ENCODE data around the gene TOB1. TPM values are rescaled to one million over a fixed set of nuclear protein-coding genes. Genes with fewer than 3 reads are reported as not detected.

Gene TOB1
- total and polyA plus RNA-seq, 2 donors (not counting 1 experiment from before 2014, with no cell fraction given): 23.3 to 28.9 TPM

GRCh38 chr17:50832267-50832863 is 33.8 kb downstream of the TOB1 start:
- H4K20me1 ChIP-seq (ENCODE audit: control insufficient read depth, insufficient read depth, low read length, poor library complexity, severe bottlenecking): no peaks in the 10 kb centered on the region
- intact Hi-C loops (cut with micrococcal nuclease): no loop called here
- H3K27me3 ChIP-seq (replicated peaks in 1 of 4; ENCODE audit: control extremely low read depth in 1 of 4, control insufficient read depth in 3 of 4, insufficient read depth in 4 of 4, low read length in 3 of 4): peaks cover 0 to 5% (median under 1%) of the 10 kb centered on the region in 4 experiments
- Mint-ChIP-seq H3K4me1 (no peaks in the 10 kb centered on the region), H3K4me3 (no peak overlapping the region), H3K9me3 (ENCODE audit: insufficient read depth) (no peaks in the 10 kb centered on the region), H3K27me3 (peaks cover 22% of the 10 kb centered on the region), H3K27ac (no peak overlapping the region)
- ATAC-seq (ENCODE audit: low read depth): no peak
- H3K79me2 ChIP-seq (ENCODE audit: control insufficient read depth, insufficient read depth, low read length): no peaks in the 10 kb centered on the region
- no peak overlapping the region for H2AFZ ChIP-seq (ENCODE audit: insufficient read depth, low read depth, low read length, poor library complexity, severe bottlenecking)
- H3K4me3 ChIP-seq (ENCODE audit: control extremely low read depth in 1 of 5, extremely low read depth in 1 of 5, insufficient read depth in 1 of 5, low read depth in 2 of 5, low read length in 4 of 5): no peak overlapping the region
- TF ChIP-seq CTCF (IDR thresholded peaks at IDR 0.05) (no peak), EZH2 (IDR thresholded peaks at IDR 0.05; ENCODE audit: borderline replicate concordance, insufficient read depth, low read depth, low read length, poor library complexity, severe bottlenecking) (no peak)
- ChIA-PET CTCF (no interaction called here), POLR2A (no interaction called here)
- no peak overlapping the region for H3K9ac ChIP-seq (ENCODE audit: low read length)
- no peaks in the 10 kb centered on the region for H3K36me3 ChIP-seq (replicated peaks in 1 of 2; ENCODE audit: control extremely low read depth in 1 of 2, control insufficient read depth in 1 of 2, extremely low read depth in 1 of 2, insufficient read depth in 2 of 2, low read length in 1 of 2)
- no peak overlapping the region for H3K27ac ChIP-seq (ENCODE audit: low read length in 2 of 2)
- no peak overlapping the region for H3K4me2 ChIP-seq (replicated peaks; ENCODE audit: low read depth, low read length, poor library complexity, severe bottlenecking)
- 79% methylated on average over 7 of the region's 12 CpGs for WGBS (ENCODE audit: insufficient coverage)
- H3K9me3 ChIP-seq (ENCODE audit: control extremely low read depth in 1 of 3, control insufficient read depth in 2 of 3, insufficient read depth in 1 of 3, low read length in 2 of 3): no peaks in the 10 kb centered on the region
- H3K4me1 ChIP-seq (ENCODE audit: control insufficient read depth in 2 of 2, insufficient read depth in 2 of 2, low read length in 2 of 2): no peaks in the 10 kb centered on the region
- no peak for DNase-seq

DNA sequence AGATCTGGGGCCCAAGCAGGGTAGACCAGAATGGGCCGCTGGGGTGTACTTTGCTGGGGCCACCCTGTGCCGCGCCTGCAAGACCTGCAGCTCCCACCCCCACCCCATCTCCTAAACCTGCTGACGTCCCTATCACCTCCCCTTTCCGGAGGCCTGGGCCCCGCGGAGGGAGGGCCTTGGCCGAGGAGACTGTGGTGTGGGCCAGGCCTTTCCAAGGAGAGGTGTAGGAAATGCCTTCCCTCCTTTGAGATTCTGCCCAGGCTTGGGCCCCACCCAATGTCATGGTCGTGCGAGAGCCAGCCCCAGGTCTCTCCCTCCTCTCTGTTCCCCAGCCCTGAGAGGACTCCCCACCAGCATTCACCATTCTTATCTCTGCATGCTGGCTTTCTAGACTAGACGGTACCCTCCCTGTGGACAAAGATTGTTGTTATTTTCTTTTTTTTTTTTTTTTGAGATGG is 34.7 kb downstream of the TOB1 start:
- Histone ChIP-seq H2AFZ (ENCODE audit: insufficient read depth, low read depth, low read length, poor library complexity, severe bottlenecking) (no peak overlapping the region), H3K9ac (ENCODE audit: low read length) (no peak overlapping the region), H3K4me1 (ENCODE audit: control insufficient read depth in 2 of 2, insufficient read depth in 2 of 2, low read length in 2 of 2) (no peaks in the 10 kb centered on the region), H3K4me2 (replicated peaks; ENCODE audit: low read depth, low read length, poor library complexity, severe bottlenecking) (no peak overlapping the region), H3K4me3 (ENCODE audit: control extremely low read depth in 1 of 5, extremely low read depth in 1 of 5, insufficient read depth in 1 of 5, low read depth in 2 of 5, low read length in 4 of 5) (no peak overlapping the region), H3K79me2 (ENCODE audit: control insufficient read depth, insufficient read depth, low read length) (no peaks in the 10 kb centered on the region), H3K36me3 (replicated peaks in 1 of 2; ENCODE audit: control extremely low read depth in 1 of 2, control insufficient read depth in 1 of 2, extremely low read depth in 1 of 2, insufficient read depth in 2 of 2, low read length in 1 of 2) (no peaks in the 10 kb centered on the region), H3K9me3 (ENCODE audit: control extremely low read depth in 1 of 3, control insufficient read depth in 2 of 3, insufficient read depth in 1 of 3, low read length in 2 of 3) (no peaks in the 10 kb centered on the region), H3K27ac (ENCODE audit: low read length in 2 of 2) (no peak overlapping the region), H4K20me1 (ENCODE audit: control insufficient read depth, insufficient read depth, low read length, poor library complexity, severe bottlenecking) (no peaks in the 10 kb centered on the region), H3K27me3 (replicated peaks in 1 of 4; ENCODE audit: control extremely low read depth in 1 of 4, control insufficient read depth in 3 of 4, insufficient read depth in 4 of 4, low read length in 3 of 4) (peaks cover 0 to 5% (median under 1%) of the 10 kb centered on the region in 4 experiments)
- Mint-ChIP-seq H3K9me3 (ENCODE audit: insufficient read depth) (no peaks in the 10 kb centered on the region), H3K4me1 (no peaks in the 10 kb centered on the region), H3K27ac (no peak overlapping the region), H3K4me3 (no peak overlapping the region), H3K27me3 (peaks cover 22% of the 10 kb centered on the region)
- ChIA-PET CTCF (no interaction called here), POLR2A (no interaction called here)
- DNase-seq (no peak), ATAC-seq (ENCODE audit: low read depth) (no peak)
- 63% methylated on average over 3 of the region's 11 CpGs for WGBS (ENCODE audit: insufficient coverage)
- intact Hi-C loops (cut with micrococcal nuclease): no loop called here
- TF ChIP-seq CTCF (IDR thresholded peaks at IDR 0.05) (no peak), EZH2 (IDR thresholded peaks at IDR 0.05; ENCODE audit: borderline replicate concordance, insufficient read depth, low read depth, low read length, poor library complexity, severe bottlenecking) (no peak)
